ENCODE data around the gene PLAAT4.
"Not testable (repeated sequence)": the region's sequence is repeated elsewhere in the genome, so short reads cannot be mapped to it uniquely, and the experiment has no call there.

The PLAAT4 gene

DNA sequence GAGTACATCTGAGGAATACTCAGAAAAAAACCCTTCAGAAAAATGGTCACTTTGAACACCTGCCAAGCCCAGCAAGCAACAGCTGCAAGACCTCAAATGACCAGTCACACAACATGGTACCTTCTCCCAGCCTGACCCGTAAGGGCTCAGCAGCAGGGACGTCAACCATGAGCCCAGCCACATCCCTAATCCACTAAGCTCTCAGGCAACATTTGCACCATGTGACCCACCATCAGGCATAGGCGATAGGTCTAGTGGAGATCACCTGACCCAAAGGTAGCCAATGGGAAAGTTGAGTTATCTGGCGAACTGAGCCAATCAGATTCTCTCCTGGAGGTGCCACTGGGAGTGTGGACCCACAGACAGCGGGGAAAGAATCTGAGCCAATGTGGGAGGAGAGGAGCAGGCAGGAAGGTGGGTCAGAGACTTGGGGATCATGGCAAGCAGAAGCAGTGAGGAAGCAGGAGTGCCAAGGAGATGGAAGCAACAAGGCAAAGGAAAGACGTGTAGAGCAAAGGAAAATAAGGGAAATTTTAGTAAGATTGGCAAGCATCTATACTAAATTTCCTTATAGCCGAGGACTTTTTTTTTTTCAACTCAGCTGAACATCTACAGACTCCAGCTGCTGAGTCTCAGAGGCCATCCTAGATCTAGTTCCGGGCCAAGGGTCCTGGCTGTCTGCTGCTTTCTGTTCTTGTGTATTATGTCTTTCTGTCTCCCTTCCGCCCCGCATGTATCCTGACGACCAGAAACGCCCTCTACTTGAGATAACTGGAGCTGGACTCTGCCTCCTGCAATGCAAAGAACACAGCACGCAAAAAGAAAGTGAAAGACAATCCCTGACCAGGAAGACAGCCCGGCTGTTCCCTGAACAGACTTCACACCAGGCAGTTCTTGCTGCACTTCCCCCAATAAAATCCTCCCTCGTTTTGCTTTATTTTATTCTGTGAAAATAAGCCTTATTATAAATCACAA, 37.6 kb downstream of the PLAAT4 start:
- no peak for DNase-seq

DNA sequence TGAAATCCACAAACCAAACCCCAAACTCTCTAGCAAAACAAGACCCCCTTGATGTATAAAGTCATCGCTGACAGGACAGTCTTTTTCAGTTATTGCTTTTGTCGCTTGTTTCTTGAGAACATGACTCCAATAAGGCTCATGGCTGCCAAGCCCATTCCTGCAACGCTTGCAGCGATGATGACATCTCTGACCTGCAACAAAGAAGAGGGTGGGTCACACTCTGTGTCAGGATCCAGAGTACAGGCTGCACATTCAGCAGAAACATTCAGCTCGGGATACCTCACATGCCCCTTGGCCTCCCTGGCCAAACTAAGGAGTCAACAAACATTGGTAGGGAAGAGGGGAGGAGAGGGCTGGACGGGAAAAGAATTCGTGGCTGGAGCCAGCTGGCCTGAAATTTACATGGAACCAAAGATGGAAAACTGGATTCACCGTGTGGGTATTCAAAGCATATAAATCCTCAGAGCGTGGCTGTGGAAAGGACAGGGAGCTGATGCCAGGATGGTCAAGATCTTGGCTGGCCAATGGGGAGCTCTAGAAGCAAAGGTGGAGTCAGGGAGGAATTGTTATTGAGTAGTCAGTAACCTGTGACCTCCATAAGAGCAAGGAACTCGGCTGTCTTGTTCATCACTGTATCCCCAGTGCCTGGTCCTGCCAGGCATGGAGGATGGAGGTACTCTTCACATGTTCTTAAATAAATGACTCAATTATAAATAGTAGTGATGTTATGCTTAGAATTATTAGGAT, 38.4 kb downstream of the PLAAT4 start:
- no peak for DNase-seq

DNA sequence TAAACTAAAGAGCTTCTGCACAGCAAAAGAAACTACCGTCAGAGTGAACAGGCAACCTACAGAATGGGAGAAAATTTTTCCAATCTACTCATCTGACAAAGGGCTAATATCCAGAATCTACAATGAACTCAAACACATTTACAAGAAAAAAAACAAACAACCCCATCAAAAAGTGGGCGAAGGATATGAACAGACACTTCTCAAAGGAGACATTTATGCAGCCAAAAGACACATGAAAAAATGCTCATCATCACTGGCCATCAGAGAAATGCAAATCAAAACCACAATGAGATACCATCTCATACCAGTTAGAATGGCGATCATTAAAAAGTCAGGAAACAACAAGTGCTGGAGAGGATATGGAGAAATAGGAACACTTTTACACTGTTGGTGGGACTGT, 42.3 kb downstream of the PLAAT4 start:
- not testable (repeated sequence) for DNase-seq

DNA sequence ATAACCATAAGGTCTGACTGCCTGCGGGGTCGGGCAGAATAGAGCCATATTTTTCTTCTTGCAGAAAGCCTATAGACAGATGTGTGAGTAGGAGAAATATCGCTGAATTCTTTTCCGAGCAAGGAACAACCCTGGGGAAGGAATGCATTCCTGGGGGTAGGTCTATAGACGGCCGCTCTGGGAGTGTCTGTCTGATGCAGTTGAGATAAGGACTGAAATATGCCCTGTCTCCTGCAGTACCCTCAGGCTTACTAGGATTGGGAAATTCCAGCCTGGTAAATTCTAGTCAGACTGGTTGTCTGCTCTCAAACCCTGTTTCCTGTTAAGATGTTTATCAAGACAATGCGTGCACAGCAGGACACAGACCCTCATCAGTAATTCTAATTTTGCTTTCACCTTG, 44.6 kb downstream of the PLAAT4 start:
- not testable (repeated sequence) for DNase-seq

DNA sequence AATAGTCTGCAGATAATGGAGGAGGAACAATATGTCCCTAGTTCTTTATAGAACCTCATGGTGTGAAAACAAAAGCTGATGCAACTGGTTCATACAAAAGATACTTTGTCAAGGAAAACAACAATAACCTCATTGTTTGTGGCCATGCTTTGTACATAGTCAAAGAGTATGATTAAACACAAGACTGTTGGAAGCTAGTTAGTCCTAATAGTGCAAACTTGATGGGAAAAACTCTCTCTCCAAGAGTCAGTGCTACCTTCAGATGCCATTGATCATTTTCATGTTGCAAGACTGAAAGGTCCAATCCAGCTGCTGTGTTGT, 46.7 kb downstream of the PLAAT4 start:
- DNase-seq: no peak

DNA sequence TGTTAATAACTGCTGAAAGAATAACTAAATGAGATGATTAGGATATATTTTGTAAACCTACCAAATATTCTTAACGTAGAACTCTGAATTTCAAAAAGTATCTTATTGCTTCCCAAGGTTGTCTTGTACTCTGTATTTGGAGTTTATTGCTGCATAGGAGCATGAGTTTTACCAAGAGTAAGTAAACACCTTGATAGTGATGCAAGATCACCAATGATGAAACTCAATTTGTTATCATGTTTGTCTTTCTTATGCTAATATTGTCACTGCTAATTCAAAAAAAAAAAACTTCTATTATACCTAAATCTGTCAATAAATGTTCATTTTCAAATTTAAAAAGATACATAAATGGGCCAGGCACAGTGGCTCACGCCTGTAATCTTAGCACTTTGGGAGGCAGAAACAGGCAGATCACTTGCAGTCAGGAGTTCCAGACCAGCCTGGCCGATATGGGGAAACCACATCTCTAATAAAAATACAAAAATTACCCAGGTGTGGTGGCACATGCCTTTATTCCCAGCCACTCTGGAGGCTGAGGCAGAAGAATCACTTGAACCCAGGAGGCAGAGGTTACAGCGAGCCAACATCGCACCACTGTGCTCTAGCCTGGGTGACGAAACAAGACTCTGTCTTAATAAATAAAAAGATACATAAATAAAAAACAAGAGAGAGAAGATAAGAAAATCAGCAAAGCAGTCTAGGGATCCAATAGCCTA, 50.0 kb downstream of the PLAAT4 start:
- no peak for DNase-seq

DNA sequence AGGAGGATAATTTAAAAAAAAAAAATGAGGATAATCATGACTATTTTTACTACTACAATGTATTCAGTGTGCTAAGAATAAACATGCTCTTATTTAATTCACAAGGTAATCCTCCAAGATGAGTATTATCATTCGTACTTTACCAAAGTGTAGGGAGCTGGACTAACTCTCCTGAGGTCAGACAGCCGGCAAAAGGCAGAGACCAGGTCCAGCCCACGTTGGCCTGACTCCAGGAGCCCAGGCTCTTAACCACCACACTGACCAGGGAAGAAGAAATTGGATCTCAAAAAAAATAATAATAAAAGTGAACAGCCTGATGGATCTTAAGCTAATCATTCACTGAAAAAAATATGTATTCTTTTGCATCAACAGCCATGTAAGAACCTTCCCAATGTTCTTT, 52.4 kb downstream of the PLAAT4 start:
- no peak for DNase-seq

DNA sequence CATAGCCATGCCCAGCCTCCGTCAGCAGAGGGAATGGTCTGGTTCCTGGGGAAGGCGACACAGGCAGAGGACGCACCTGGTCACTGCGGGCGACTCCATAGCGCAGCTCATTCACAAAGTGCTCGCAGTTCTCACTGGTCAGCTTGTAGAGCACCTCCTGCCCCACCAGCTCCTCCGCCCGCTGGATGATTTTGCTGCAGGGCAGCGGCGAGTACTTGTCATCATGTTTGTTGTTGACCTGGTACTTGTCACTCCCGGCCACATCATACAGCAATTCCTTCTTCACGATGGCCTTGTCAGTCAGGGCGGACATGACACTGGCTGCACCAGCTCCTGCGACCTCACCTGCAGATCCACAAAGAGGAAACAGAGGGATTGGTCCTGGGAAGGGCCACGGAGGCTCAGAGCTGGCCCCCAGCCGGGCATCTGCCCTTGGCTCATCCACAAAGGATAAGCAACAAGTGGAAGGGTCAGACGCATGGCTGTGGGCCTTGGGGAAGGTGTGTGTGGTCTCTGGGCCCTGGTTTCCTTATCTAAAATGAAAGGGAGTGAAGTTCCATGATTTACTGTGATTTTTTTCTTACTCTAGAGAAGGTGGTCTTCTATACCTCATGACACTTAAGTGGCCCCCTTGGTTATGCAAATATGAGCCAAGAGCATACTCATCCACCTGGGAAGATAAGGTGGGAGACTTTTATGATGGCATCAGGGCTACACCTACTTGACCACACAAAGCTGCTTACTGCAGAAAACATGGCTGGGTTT, 53.6 kb downstream of the PLAAT4 start:
- no peak for DNase-seq

DNA sequence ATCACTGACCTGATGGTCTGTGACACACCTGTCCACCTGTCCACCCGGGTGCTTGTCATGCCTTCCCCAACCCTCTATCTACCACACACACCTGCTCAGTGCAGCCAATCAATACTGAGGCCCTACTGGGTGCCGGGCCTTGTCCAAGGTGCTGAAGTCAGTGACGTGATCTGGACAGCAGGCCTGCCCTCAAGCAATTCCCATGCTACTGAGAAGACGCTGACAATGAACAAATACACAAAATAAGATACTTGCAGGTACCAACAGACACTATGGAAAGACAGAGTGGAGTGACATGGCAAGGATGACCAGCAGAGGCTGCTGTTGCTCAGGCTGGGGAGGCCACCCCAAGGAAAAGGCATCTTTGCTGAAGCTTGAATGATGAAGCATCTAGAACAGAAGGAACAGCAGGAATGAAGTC, 56.4 kb downstream of the PLAAT4 start:
- no peak for DNase-seq

DNA sequence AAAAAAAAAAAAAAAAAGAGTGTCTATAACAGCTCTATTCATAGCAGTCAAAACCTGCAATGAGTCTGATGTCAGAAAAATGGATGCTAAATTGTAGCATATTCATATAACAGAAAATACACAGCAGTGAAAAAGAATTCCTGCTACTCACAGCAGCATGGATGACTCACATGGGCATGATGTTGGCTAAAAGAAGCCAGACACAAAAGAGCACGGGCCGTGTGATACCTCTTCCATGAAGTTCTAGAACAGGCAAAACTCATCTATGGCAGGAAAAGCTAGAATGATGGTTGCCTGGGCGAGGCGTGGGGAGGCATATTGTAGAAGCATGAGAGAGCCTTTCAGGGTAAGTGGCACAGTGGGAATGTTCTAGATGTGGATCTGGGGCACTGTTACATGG, 58.7 kb downstream of the PLAAT4 start:
- DNase-seq: no peak

All from stimulated activated CD4-positive, alpha-beta T cell treated with anti-CD3 and anti-CD28 coated beads, Interleukin-2, amount 100 ng/mL, for 24 hours (primary cell).